HepG2 (cell line): ENCODE data around the gene OSCP1. TPM values are rescaled to one million over a fixed set of nuclear protein-coding genes. Genes with fewer than 3 reads are reported as not detected.

Source experiments
- GPBP1L1 ChIP-seq: sonication (generic); formaldehyde crosslinking; IDR thresholded peaks from 2 replicates; pipeline ENCODE4 v1.5.0; 2020; ENCODE audit warnings: mild to moderate bottlenecking, missing genetic modification reagents
- IKZF5 ChIP-seq: IDR thresholded peaks from 2 replicates; pipeline ENCODE4 v1.6.1; 2018; ENCODE audit warnings: missing genetic modification reagents, mild to moderate bottlenecking, missing compliant biosample characterization
- KLF15 ChIP-seq: sonication (generic); formaldehyde crosslinking; IDR thresholded peaks from 2 replicates; pipeline ENCODE4 v1.8.1; 2023; ENCODE audit warnings: borderline replicate concordance, mild to moderate bottlenecking, inconsistent platforms, missing genetic modification reagents, mixed read lengths
- PHF8 ChIP-seq: sonication (generic); formaldehyde crosslinking; IDR thresholded peaks from 2 replicates; pipeline ENCODE4 v1.5.0; 2020; ENCODE audit warnings: missing genetic modification reagents
- POLR2A ChIP-seq, 2 experiments: IDR thresholded peaks; 2 replicates each; pipeline ENCODE4 v1.6.1; 2011; ENCODE audit warnings: low read depth in 2 of 2, low read length in 2 of 2, mild to moderate bottlenecking in 1 of 2, moderate library complexity in 1 of 2; ENCODE audit not compliant: insufficient read depth in 1 of 2
- REST ChIP-seq, 2 experiments: IDR thresholded peaks; 2 replicates each; pipeline ENCODE4 v1.6.1; 2011 to 2012; ENCODE audit warnings: low read length in 2 of 2, borderline replicate concordance in 1 of 2, low read depth in 1 of 2, mild to moderate bottlenecking in 1 of 2, moderate library complexity in 1 of 2
- SCMH1 ChIP-seq: sonication (generic); formaldehyde crosslinking; IDR thresholded peaks from 2 replicates; pipeline ENCODE4 v1.9.0; 2021; ENCODE audit warnings: missing genetic modification reagents, mild to moderate bottlenecking, borderline replicate concordance
- TGIF2 ChIP-seq: IDR thresholded peaks from 2 replicates; pipeline ENCODE4 v1.6.1; 2016; ENCODE audit warnings: control low read depth, missing compliant biosample characterization
- ZBTB21 ChIP-seq: sonication (generic); formaldehyde crosslinking; IDR thresholded peaks from 2 replicates; pipeline ENCODE4 v1.4.0; 2020; ENCODE audit warnings: missing genetic modification reagents
- polyA plus RNA-seq, 8 experiments: library from polyadenylated mRNA; depleted of rRNA in 3 of 8; stranded (reverse) in 7 of 8; unstranded in 1 of 8; fragments of >200 nt; fragmentation: Illumina TruSeq in 4 of 8; extraction: Trizol in 4 of 8; gene quantifications; 2 replicates each; pipeline versions ENCODE4 v1.2.1 to v1.2.3, GENCODE V29; 2011 to 2016; ENCODE audit warnings: low read depth in 4 of 8, missing spikeins in 1 of 8, mixed read lengths in 1 of 8; ENCODE audit not compliant: insufficient read depth in 1 of 8
- total RNA-seq, 5 experiments: library from RNA; depleted of rRNA; stranded (reverse); fragments of >200 nt; fragmentation: Illumina TruSeq; extraction: Trizol; gene quantifications; 2 replicates each; pipeline ENCODE4 v1.2.3, GENCODE V29; 2016; ENCODE audit warnings: low read depth in 1 of 5
- TF ChIP-seq, protein P1 (sequence below): sonication (generic); formaldehyde crosslinking; IDR thresholded peaks from 2 replicates; pipeline ENCODE4 v1.4.0; 2020; ENCODE audit warnings: missing genetic modification reagents; ENCODE audit errors: not compliant biosample characterization
- TF ChIP-seq, protein P2 (sequence below): sonication (generic); formaldehyde crosslinking; IDR thresholded peaks from 2 replicates; pipeline ENCODE4 v1.4.0; 2020; ENCODE audit warnings: missing genetic modification reagents
- TF ChIP-seq, protein P3 (sequence below): sonication (generic); formaldehyde crosslinking; IDR thresholded peaks from 2 replicates; pipeline ENCODE4 v1.8.0; 2022; ENCODE audit warnings: mild to moderate bottlenecking, missing genetic modification reagents, borderline replicate concordance
- TF ChIP-seq, protein P4 (sequence below): sonication (generic); formaldehyde crosslinking; IDR thresholded peaks from 2 replicates; pipeline ENCODE4 v1.4.0; 2020; ENCODE audit warnings: missing genetic modification reagents
- TF ChIP-seq, protein P5 (sequence below): sonication (generic); formaldehyde crosslinking; IDR thresholded peaks from 2 replicates; pipeline ENCODE4 v1.5.0; 2020; ENCODE audit warnings: missing genetic modification reagents, mild to moderate bottlenecking, borderline replicate concordance

Gene OSCP1
- total and polyA plus RNA-seq, 2 of the 13 experiments (the other 11 are each of a cell fraction or from before 2014, with no cell fraction given), result 0.60 to 0.84 TPM

DNA sequence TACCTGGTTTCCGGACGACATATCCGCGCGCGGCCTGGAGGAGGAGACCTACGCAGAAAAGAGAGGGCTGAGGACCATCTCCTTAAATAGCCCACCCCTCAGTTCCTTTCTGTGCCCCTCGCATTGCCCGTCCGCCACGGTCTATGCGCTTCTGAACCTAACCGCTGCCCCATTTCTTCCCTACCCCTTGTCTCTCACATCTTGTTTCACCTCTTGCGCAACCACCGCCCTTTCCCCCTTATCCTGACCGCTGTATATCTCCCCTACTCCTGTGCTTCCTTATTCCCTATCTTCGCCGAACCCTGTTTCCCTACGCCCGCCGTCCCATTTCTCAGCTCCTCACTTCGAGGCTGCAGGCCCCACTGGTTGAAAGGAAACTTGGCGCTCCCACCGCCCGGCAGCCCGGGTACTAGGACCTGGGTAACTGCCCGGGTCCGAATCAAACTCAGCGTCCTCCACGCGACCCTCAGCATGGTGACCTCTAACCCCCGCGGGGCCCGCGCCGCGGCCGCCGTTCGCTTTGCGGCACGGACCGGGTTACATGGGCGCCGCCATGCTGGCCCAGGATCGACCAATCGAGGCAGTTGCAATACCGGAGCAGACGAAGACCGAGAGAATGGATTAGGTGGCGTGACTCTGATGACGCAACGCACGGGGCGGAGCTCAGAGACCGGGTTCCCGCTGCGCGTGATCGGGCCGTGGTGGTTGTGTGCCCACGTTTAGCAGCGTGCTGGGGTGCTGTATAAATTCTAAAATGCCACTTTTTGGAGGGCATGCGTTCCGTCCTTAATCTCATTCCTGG lies 13.8 kb upstream of the OSCP1 start, which contains the start of gene MRPS15 (continued):
- TF ChIP-seq, protein P1, sequence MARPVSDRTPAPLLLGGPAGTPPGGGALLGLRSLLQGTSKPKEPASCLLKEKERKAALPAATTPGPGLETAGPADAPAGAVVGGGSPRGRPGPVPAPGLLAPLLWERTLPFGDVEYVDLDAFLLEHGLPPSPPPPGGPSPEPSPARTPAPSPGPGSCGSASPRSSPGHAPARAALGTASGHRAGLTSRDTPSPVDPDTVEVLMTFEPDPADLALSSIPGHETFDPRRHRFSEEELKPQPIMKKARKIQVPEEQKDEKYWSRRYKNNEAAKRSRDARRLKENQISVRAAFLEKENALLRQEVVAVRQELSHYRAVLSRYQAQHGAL (CRISPR knock-in tag), result no peak
- TF ChIP-seq GPBP1L1 (CRISPR knock-in tag), result no peak
- TF ChIP-seq TGIF2, result no peak; the same call in 1 of the 2 replicates
- TF ChIP-seq PHF8 (CRISPR knock-in tag), result peak; percentile 97
- TF ChIP-seq IKZF5, result peak; percentile 86
- TF ChIP-seq KLF15, result peak; percentile 55; the same call in 1 of the 2 replicates
- TF ChIP-seq, protein P2, sequence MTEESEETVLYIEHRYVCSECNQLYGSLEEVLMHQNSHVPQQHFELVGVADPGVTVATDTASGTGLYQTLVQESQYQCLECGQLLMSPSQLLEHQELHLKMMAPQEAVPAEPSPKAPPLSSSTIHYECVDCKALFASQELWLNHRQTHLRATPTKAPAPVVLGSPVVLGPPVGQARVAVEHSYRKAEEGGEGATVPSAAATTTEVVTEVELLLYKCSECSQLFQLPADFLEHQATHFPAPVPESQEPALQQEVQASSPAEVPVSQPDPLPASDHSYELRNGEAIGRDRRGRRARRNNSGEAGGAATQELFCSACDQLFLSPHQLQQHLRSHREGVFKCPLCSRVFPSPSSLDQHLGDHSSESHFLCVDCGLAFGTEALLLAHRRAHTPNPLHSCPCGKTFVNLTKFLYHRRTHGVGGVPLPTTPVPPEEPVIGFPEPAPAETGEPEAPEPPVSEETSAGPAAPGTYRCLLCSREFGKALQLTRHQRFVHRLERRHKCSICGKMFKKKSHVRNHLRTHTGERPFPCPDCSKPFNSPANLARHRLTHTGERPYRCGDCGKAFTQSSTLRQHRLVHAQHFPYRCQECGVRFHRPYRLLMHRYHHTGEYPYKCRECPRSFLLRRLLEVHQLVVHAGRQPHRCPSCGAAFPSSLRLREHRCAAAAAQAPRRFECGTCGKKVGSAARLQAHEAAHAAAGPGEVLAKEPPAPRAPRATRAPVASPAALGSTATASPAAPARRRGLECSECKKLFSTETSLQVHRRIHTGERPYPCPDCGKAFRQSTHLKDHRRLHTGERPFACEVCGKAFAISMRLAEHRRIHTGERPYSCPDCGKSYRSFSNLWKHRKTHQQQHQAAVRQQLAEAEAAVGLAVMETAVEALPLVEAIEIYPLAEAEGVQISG (CRISPR knock-in tag), result peak; percentile 94
- TF ChIP-seq, protein P3, sequence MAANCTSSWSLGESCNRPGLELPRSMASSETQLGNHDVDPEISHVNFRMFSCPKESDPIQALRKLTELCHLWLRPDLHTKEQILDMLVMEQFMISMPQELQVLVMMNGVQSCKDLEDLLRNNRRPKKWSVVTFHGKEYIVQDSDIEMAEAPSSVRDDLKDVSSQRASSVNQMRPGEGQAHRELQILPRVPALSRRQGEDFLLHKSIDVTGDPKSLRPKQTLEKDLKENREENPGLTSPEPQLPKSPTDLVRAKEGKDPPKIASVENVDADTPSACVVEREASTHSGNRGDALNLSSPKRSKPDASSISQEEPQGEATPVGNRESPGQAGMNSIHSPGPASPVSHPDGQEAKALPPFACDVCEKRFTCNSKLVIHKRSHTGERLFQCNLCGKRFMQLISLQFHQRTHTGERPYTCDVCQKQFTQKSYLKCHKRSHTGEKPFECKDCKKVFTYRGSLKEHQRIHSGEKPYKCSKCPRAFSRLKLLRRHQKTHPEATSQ (CRISPR knock-in tag), result 0 out of 2 replicates have a peak, but pooled peaks have one; percentile 19
- TF ChIP-seq REST (IDR thresholded peaks at IDR 0.05; ENCODE audit: borderline replicate concordance in 1 of 2, low read depth in 1 of 2, low read length in 2 of 2), result peak in 1 of 2 experiments; percentile 63; a peak in 1 of 4 replicates
- TF ChIP-seq, protein P4, sequence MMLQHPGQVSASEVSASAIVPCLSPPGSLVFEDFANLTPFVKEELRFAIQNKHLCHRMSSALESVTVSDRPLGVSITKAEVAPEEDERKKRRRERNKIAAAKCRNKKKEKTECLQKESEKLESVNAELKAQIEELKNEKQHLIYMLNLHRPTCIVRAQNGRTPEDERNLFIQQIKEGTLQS (CRISPR knock-in tag), result peak; percentile 97
- TF ChIP-seq ZBTB21, result peak; percentile 54; the same call in 1 of the 2 replicates
- TF ChIP-seq POLR2A (IDR thresholded peaks at IDR 0.05; ENCODE audit: insufficient read depth in 1 of 2, low read depth in 2 of 2, low read length in 2 of 2), result peak; percentile 95 to 97
- TF ChIP-seq SCMH1, result no peak
- TF ChIP-seq, protein P5, sequence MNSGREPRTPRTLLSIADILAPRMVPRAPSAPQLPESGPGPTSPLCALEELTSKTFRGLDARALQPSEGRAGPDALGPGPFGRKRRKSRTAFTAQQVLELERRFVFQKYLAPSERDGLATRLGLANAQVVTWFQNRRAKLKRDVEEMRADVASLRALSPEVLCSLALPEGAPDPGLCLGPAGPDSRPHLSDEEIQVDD, result peak; percentile 72; the same call in 1 of the 2 replicates
